ENCODE measurements around the gene RIC3. TPM values are rescaled to one million over a fixed set of nuclear protein-coding genes. Genes with fewer than 3 reads are reported as not detected.
A peak's percentile ranks its signal among the peaks of the same experiment; 100 is the strongest.

RIC3 gene
- total RNA-seq, 2 donors from 2014 or later: 23.5 to 25.3 TPM

DNA sequence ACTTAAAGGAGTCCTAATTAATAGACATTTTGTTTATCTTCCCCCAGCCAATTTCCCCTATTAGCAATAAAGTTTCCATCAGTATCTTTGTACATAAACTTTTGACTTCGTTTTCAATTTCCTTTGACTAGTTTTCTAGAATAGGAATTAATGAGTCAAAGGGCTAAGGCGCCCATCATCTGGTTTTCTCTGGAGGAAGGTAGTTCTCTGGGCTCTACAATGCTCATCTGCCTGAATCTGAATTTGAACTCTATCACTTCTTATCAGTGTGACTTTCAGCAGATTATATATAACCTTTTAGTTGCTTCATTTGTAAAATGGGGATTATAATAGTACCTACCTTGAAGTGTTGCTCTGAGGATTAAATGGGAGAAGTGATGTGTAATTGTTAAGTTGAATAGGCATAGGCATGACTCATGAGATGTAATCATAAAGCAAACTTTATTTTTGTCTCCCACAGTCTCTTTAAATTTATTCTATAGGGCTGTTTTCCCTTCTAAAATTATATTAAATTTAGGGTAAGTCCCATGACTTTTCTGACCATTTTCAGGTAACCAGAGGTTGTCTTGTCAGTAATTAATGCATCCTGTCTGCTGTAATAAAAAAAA, 93.6 kb downstream of the RIC3 start:
- DNase-seq: no peak
- Histone ChIP-seq H3K9ac (ENCODE audit: extremely low read depth, low read length, poor library complexity, severe bottlenecking) (no peak overlapping the region), H3K27me3 (ENCODE audit: control insufficient read depth, insufficient read depth, low read length, poor library complexity, severe bottlenecking) (peaks cover 23% of the 10 kb centered on the region), H3K4me3 (ENCODE audit: low read length) (no peak overlapping the region), H3K36me3 (ENCODE audit: control insufficient read depth, insufficient read depth, low read length) (no peaks in the 10 kb centered on the region), H3K9me3 (ENCODE audit: control insufficient read depth, low read length) (no peaks in the 10 kb centered on the region), H3K4me1 (ENCODE audit: control insufficient read depth, insufficient read depth, low read length) (peaks cover 4% of the 10 kb centered on the region), H3K27ac (ENCODE audit: low read depth, low read length) (no peak overlapping the region)
- Mint-ChIP-seq H3K27ac (no peak overlapping the region), H3K9me3 (no peaks in the 10 kb centered on the region), H3K4me3 (no peak overlapping the region), H3K36me3 (ENCODE audit: low read depth) (no peaks in the 10 kb centered on the region), H3K4me1 (peaks cover 19% of the 10 kb centered on the region), H3K27me3 (ENCODE audit: insufficient read depth) (peaks cover 41% of the 10 kb centered on the region)
- TF ChIP-seq, protein P1, sequence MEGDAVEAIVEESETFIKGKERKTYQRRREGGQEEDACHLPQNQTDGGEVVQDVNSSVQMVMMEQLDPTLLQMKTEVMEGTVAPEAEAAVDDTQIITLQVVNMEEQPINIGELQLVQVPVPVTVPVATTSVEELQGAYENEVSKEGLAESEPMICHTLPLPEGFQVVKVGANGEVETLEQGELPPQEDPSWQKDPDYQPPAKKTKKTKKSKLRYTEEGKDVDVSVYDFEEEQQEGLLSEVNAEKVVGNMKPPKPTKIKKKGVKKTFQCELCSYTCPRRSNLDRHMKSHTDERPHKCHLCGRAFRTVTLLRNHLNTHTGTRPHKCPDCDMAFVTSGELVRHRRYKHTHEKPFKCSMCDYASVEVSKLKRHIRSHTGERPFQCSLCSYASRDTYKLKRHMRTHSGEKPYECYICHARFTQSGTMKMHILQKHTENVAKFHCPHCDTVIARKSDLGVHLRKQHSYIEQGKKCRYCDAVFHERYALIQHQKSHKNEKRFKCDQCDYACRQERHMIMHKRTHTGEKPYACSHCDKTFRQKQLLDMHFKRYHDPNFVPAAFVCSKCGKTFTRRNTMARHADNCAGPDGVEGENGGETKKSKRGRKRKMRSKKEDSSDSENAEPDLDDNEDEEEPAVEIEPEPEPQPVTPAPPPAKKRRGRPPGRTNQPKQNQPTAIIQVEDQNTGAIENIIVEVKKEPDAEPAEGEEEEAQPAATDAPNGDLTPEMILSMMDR (conservative IDR thresholded peaks at IDR 0.05): no peak
- 78 to 85% methylated on average over 2 of the region's 2 CpGs for WGBS, 2 experiments (ENCODE audit: insufficient coverage in 1 of 2, insufficient read length in 1 of 2)

DNA sequence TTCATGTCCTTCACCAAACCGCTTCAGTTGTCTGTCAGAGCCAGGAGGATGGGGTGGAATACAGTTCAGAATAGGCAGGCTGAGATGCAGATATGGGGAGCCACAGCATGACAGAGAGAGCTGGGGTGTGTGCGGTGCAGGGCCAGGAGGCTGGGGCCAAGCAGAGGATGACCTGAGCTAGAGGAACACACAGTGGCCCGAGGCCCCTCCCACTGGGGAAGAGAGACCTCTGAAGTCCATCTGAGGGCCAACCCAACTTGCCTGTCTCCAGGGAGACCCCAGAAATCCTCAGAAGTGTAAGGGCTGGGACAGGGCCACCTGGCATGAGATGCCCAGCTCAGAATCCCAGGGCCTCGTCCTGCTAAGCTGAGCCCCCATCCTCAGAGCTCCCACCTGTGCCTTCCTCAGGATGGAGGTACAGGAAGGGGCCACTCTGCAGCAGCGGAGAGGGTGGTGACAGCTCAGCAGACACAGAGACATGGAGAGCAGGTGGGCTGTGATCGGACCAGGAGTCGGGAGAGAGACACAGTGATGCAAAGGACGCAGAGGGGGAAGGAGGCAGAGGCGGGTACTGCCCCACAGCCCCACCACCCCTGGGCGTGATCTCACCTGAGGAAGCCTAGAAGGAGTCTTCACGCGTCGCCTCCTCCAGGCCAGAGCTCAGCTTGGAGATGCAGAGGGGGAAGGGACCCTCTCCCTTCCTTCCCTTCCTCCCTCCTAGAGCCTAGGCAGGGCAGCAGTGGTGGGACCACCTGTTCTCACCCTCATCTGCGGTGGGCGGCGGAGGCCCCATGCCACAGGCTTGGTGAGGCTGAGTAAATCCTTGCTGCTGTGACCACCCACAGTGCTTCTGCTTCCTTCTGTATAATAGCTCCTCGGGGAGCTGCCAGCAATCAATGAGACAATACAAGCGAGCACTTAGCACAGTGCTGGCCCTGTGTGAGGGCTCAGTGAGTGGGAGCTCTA, 96.9 kb downstream of the RIC3 start:
- Mint-ChIP-seq H3K4me1 (peaks cover 25% of the 10 kb centered on the region), H3K4me3 (no peak overlapping the region), H3K9me3 (no peaks in the 10 kb centered on the region), H3K36me3 (ENCODE audit: low read depth) (no peaks in the 10 kb centered on the region), H3K27me3 (ENCODE audit: insufficient read depth) (peaks cover 11% of the 10 kb centered on the region), H3K27ac (no peak overlapping the region)
- DNase-seq: peak; percentile 70
- Histone ChIP-seq H3K9me3 (ENCODE audit: control insufficient read depth, low read length) (no peaks in the 10 kb centered on the region), H3K36me3 (ENCODE audit: control insufficient read depth, insufficient read depth, low read length) (no peaks in the 10 kb centered on the region), H3K4me1 (ENCODE audit: control insufficient read depth, insufficient read depth, low read length) (peaks cover 11% of the 10 kb centered on the region), H3K27me3 (ENCODE audit: control insufficient read depth, insufficient read depth, low read length, poor library complexity, severe bottlenecking) (no peaks in the 10 kb centered on the region), H3K27ac (ENCODE audit: low read depth, low read length) (no peak overlapping the region), H3K9ac (ENCODE audit: extremely low read depth, low read length, poor library complexity, severe bottlenecking) (no peak overlapping the region), H3K4me3 (ENCODE audit: low read length) (no peak overlapping the region)
- 69 to 80% methylated on average over 8 to 16 of the region's 18 CpGs for WGBS, 2 experiments (ENCODE audit: insufficient coverage in 1 of 2, insufficient read length in 1 of 2)
- TF ChIP-seq, protein P1 (conservative IDR thresholded peaks at IDR 0.05): no peak

DNA sequence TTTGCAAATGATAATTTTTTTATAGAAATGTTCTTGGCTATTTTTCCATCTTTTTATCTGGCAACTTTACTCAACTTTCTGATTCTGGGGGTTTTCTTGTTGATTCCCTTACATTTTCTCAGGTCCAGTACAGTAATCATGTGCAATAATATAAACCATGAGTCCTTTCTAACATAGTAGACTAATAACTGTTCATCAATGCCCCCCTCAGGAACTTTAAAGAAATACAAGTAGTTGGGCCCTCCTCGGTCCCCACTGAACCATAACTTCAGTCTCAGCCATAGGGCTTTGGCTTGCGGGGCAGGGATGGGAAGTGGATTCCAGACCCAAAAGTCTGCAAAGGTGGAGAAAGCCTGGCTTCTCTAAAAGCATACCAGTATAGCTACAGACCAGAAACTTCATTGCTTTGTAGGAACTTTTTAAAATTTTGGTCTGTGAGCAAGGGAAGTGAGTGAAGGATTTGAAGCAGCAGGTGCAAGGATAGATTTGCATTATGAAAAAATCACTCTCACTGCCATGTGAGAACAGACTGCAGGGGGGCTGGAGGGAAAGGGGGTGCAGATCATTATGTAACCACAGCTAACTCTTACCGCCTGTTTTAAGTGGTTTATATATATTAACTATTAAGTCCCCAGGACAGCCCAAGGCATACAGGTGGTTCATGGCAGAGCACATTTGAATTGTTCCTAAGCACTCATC, 98.3 kb downstream of the RIC3 start:
- H3K4me1 Mint-ChIP-seq: peaks cover 25% of the 10 kb centered on the region
- peak; percentile 48 for DNase-seq
- H3K27ac Mint-ChIP-seq: no peak overlapping the region

More for the DNA sequence above, 98.3 kb downstream of the RIC3 start:
- Histone ChIP-seq H3K4me3 (ENCODE audit: low read length) (no peak overlapping the region), H3K27me3 (ENCODE audit: control insufficient read depth, insufficient read depth, low read length, poor library complexity, severe bottlenecking) (no peaks in the 10 kb centered on the region), H3K9ac (ENCODE audit: extremely low read depth, low read length, poor library complexity, severe bottlenecking) (no peak overlapping the region), H3K9me3 (ENCODE audit: control insufficient read depth, low read length) (no peaks in the 10 kb centered on the region), H3K27ac (ENCODE audit: low read depth, low read length) (no peak overlapping the region), H3K36me3 (ENCODE audit: control insufficient read depth, insufficient read depth, low read length) (no peaks in the 10 kb centered on the region), H3K4me1 (ENCODE audit: control insufficient read depth, insufficient read depth, low read length) (peaks cover 11% of the 10 kb centered on the region)
- no peaks in the 10 kb centered on the region for H3K36me3 Mint-ChIP-seq (ENCODE audit: low read depth)
- peaks cover 9% of the 10 kb centered on the region for H3K27me3 Mint-ChIP-seq (ENCODE audit: insufficient read depth)
- no peak overlapping the region for H3K4me3 Mint-ChIP-seq
- H3K9me3 Mint-ChIP-seq: no peaks in the 10 kb centered on the region
- TF ChIP-seq, protein P1 (conservative IDR thresholded peaks at IDR 0.05): peak; percentile 60
- WGBS, 2 experiments (ENCODE audit: insufficient coverage in 1 of 2, insufficient read length in 1 of 2): 60 to 69% methylated on average over 1 to 3 of the region's 3 CpGs
